CD14-positive monocyte (primary cell): Measurements from ENCODE around the gene FOXP1. TPM values are rescaled to one million over a fixed set of nuclear protein-coding genes. Genes with fewer than 3 reads are reported as not detected.

ENCODE experiments used
- DNase-seq, 3 donors: peaks; one replicate each; pipeline ENCODE4 v3.0.0-alpha.2; 2011 to 2022
- H2AFZ ChIP-seq: 2 replicates; pipeline ENCODE4 v1.6.0; 2012; ENCODE audit warnings: mild to moderate bottlenecking, low read depth, low read length, inconsistent platforms; ENCODE audit not compliant: insufficient read depth, poor library complexity, severe bottlenecking
- H3K27ac ChIP-seq, 2 donors: 1 replicate in 1 of 2; 2 replicates in 1 of 2; pipeline ENCODE4 v1.5.1; 2012 to 2013; ENCODE audit warnings: low read length in 2 of 2, control low read depth in 1 of 2, inconsistent platforms in 1 of 2, low read depth in 1 of 2, mild to moderate bottlenecking in 1 of 2
- H3K27me3 ChIP-seq, 2 donors: one replicate each; pipeline versions ENCODE4 v1.6.0 to v1.6.1; 2011 to 2013; ENCODE audit warnings: low read length in 2 of 2; ENCODE audit not compliant: control insufficient read depth in 2 of 2, insufficient read depth in 2 of 2
- H3K36me3 ChIP-seq, 2 donors: replicated peaks in 1 of 2; 1 replicate in 1 of 2; 2 replicates in 1 of 2; pipeline versions ENCODE4 v1.5.1 to v1.6.1; 2012 to 2013; ENCODE audit warnings: low read length in 2 of 2, control low read depth in 1 of 2, inconsistent platforms in 1 of 2, mild to moderate bottlenecking in 1 of 2; ENCODE audit not compliant: insufficient read depth in 2 of 2, control insufficient read depth in 1 of 2
- H3K4me1 ChIP-seq, 2 donors: 1 replicate in 1 of 2; 2 replicates in 1 of 2; pipeline versions ENCODE4 v1.5.1 to v1.6.1; 2012 to 2013; ENCODE audit warnings: low read length in 2 of 2, control low read depth in 1 of 2, inconsistent platforms in 1 of 2, mild to moderate bottlenecking in 1 of 2, moderate library complexity in 1 of 2; ENCODE audit not compliant: insufficient read depth in 2 of 2, control insufficient read depth in 1 of 2
- H3K4me2 ChIP-seq: replicated peaks from 2 replicates; pipeline ENCODE3; 2012; ENCODE audit warnings: low read length, moderate library complexity, mild to moderate bottlenecking; ENCODE audit not compliant: poor library complexity, severe bottlenecking; ENCODE audit errors: extremely low read depth
- H3K4me3 ChIP-seq, 3 experiments: fragments of 200-600 bp in 1 of 3; sonication (generic) in 1 of 3; replicated peaks in 1 of 3; 1 replicate in 2 of 3; 2 replicates in 1 of 3; pipeline ENCODE4 v1.5.1; 2011 to 2013; ENCODE audit warnings: low read length in 3 of 3, mild to moderate bottlenecking in 3 of 3, control low read depth in 2 of 3, low read depth in 2 of 3, inconsistent platforms in 1 of 3, moderate library complexity in 1 of 3
- H3K79me2 ChIP-seq: 2 replicates; pipeline ENCODE4 v1.6.0; 2012; ENCODE audit warnings: mild to moderate bottlenecking, control low read depth, inconsistent platforms, low read length, moderate library complexity; ENCODE audit not compliant: insufficient read depth
- H3K9ac ChIP-seq: 2 replicates; pipeline ENCODE4 v1.6.0; 2017; ENCODE audit warnings: low read length, mild to moderate bottlenecking; ENCODE audit not compliant: insufficient read depth, poor library complexity, severe bottlenecking
- H3K9me3 ChIP-seq, 2 donors: replicated peaks in 1 of 2; 1 replicate in 1 of 2; 2 replicates in 1 of 2; pipeline versions ENCODE4 v1.5.1 to v1.6.1; 2012 to 2013; ENCODE audit warnings: low read length in 2 of 2, control low read depth in 1 of 2; ENCODE audit not compliant: control insufficient read depth in 1 of 2, insufficient read depth in 1 of 2
- H4K20me1 ChIP-seq: 2 replicates; pipeline ENCODE4 v1.6.0; 2012; ENCODE audit warnings: mild to moderate bottlenecking, low read length, control low read depth, moderate library complexity; ENCODE audit not compliant: insufficient read depth
- H3K27ac Mint-ChIP-seq, 7 donors: one replicate each; pipeline ENCODE4 v1.8.0; 2020; ENCODE audit warnings: mild to moderate bottlenecking in 7 of 7, mixed read lengths in 7 of 7, moderate library complexity in 6 of 7, inconsistent platforms in 2 of 7
- H3K27me3 Mint-ChIP-seq, 3 donors: one replicate each; pipeline ENCODE4 v1.8.0; 2021 to 2022; ENCODE audit warnings: low read depth in 3 of 3, mild to moderate bottlenecking in 3 of 3, mixed read lengths in 3 of 3, moderate library complexity in 3 of 3, inconsistent platforms in 1 of 3
- H3K36me3 Mint-ChIP-seq, 2 donors: one replicate each; pipeline ENCODE4 v1.8.0; 2020; ENCODE audit warnings: mixed read lengths in 2 of 2, inconsistent platforms in 1 of 2, mild to moderate bottlenecking in 1 of 2
- H3K4me1 Mint-ChIP-seq: one replicate; pipeline ENCODE4 v1.8.0; 2020; ENCODE audit warnings: mild to moderate bottlenecking, mixed read lengths
- H3K4me3 Mint-ChIP-seq, 2 donors: one replicate each; pipeline ENCODE4 v1.8.0; 2020; ENCODE audit warnings: mild to moderate bottlenecking in 2 of 2, mixed read lengths in 2 of 2, moderate library complexity in 1 of 2
- H3K9me3 Mint-ChIP-seq, 7 donors: one replicate each; pipeline ENCODE4 v1.8.0; 2020 to 2022; ENCODE audit warnings: mixed read lengths in 7 of 7, mild to moderate bottlenecking in 6 of 7, moderate library complexity in 6 of 7, inconsistent platforms in 2 of 7
- WGBS: methylation state at CpG from one replicate; pipeline ENCODE4 v1.1.5; 2013; ENCODE audit warnings: missing lambda C conversion rate; ENCODE audit not compliant: insufficient coverage; 5-methylcytosine and 5-hydroxymethylcytosine counted together
- intact Hi-C, 2 donors: fragments of 100-400 bp; cut with micrococcal nuclease; formaldehyde crosslinking; loops; one replicate each; pipeline versions ENCODE4 v1.15.0 to v1.15.1; 2023
- polyA plus RNA-seq, 3 donors: library from polyadenylated mRNA; depleted of rRNA in 1 of 3; unstranded in 2 of 3; stranded (reverse) in 1 of 3; fragments of 300-500 nt in 2 of 3; fragments of >200 nt in 1 of 3; fragmentation: Illumina TruSeq in 2 of 3; gene quantifications; 1 replicate in 2 of 3; 2 replicates in 1 of 3; pipeline ENCODE4 v1.2.3, GENCODE V29; 2012 to 2021
- TF ChIP-seq, protein P1 (sequence below): fragments of 200-600 bp; IDR thresholded peaks from one replicate; pipeline ENCODE4 v1.8.0; 2022; ENCODE audit warnings: antibody characterized with exemption, mild to moderate bottlenecking

Gene FOXP1
- polyA plus RNA-seq, 3 donors, result 25.7 to 42.6 (median 27.8) TPM

DNA sequence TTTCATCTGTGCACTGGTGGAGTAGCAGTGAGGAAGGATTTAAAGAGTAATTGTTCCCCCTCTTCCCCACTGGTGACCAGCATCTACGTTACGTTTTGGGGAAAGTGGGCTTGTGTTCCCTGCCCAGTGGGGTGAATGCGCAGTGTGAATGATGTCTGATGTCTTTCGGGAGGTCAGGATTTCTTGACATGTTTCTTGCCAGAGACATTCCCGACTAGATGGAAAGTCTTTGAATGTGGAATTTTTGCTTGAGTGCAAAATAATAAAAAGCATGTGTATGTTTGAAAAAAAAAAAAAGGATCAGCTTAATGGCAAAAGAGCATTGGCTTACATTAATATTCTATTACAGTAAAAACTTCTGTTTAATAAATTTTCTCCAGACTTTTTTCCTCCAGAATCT is 632.2 kb downstream of the FOXP1 start:
- H3K27me3 Mint-ChIP-seq, result peaks cover 0 to 3% (median 0%) of the 10 kb centered on the region in 3 donors
- no peaks in the 10 kb centered on the region for H3K4me1 Mint-ChIP-seq
- Histone ChIP-seq H3K4me2 (no peak overlapping the region), H3K9me3 (no peaks in the 10 kb centered on the region), H4K20me1 (no peaks in the 10 kb centered on the region), H3K27me3 (no peaks in the 10 kb centered on the region), H3K79me2 (no peaks in the 10 kb centered on the region), H3K4me1 (no peaks in the 10 kb centered on the region), H3K36me3 (peaks cover 2 to 15% of the 10 kb centered on the region in 2 donors), H3K27ac (no peak overlapping the region), H3K9ac (no peak overlapping the region), H2AFZ (no peak overlapping the region), H3K4me3 (no peak overlapping the region)
- H3K27ac Mint-ChIP-seq, result no peak overlapping the region
- H3K4me3 Mint-ChIP-seq, result no peak overlapping the region
- no peak for DNase-seq
- peaks cover 10% of the 10 kb centered on the region in 2 donors for H3K36me3 Mint-ChIP-seq
- TF ChIP-seq, protein P1, sequence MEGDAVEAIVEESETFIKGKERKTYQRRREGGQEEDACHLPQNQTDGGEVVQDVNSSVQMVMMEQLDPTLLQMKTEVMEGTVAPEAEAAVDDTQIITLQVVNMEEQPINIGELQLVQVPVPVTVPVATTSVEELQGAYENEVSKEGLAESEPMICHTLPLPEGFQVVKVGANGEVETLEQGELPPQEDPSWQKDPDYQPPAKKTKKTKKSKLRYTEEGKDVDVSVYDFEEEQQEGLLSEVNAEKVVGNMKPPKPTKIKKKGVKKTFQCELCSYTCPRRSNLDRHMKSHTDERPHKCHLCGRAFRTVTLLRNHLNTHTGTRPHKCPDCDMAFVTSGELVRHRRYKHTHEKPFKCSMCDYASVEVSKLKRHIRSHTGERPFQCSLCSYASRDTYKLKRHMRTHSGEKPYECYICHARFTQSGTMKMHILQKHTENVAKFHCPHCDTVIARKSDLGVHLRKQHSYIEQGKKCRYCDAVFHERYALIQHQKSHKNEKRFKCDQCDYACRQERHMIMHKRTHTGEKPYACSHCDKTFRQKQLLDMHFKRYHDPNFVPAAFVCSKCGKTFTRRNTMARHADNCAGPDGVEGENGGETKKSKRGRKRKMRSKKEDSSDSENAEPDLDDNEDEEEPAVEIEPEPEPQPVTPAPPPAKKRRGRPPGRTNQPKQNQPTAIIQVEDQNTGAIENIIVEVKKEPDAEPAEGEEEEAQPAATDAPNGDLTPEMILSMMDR, result no peak
- WGBS, result 100% methylated on average over 2 of the region's 5 CpGs
- intact Hi-C loops, result no loop called here
- peaks cover 0 to 3% (median 0%) of the 10 kb centered on the region in 7 donors for H3K9me3 Mint-ChIP-seq

DNA sequence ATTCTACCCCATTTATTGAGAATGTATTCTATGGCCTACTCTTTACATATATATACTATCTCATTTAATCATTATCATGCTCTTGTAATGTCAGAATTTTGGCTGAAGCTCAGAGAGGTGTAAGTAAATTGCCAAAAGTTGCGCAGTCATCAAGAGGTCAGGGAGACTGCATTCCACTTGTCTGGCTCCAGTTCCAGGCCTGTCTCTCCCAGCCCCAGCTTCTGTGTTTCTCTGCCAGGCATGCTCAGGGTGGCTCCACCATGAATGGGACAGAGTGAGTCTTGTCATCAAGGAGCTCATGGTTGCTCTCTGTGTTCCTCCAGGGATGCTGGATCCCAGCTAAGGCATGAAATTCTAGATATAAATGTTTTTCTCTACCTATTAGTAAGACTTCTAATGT is 635.9 kb downstream of the FOXP1 start:
- no peaks in the 10 kb centered on the region for H3K79me2 ChIP-seq
- H3K9ac ChIP-seq, result no peak overlapping the region
- no peak overlapping the region for H3K4me2 ChIP-seq
- no peak overlapping the region for H3K27ac ChIP-seq
- Mint-ChIP-seq H3K27me3 (peaks cover 0 to 3% (median 0%) of the 10 kb centered on the region in 3 donors), H3K36me3 (no peaks in the 10 kb centered on the region), H3K4me3 (no peak overlapping the region), H3K4me1 (peaks cover 3% of the 10 kb centered on the region), H3K27ac (no peak overlapping the region), H3K9me3 (peaks cover 0 to 5% (median 0%) of the 10 kb centered on the region in 7 donors)
- intact Hi-C loops, result no loop called here
- no peak overlapping the region for H2AFZ ChIP-seq
- H3K36me3 ChIP-seq, result no peaks in the 10 kb centered on the region
- DNase-seq, result no peak
- no peak overlapping the region for H3K4me3 ChIP-seq
- no peaks in the 10 kb centered on the region for H3K27me3 ChIP-seq
- no peaks in the 10 kb centered on the region for H3K4me1 ChIP-seq
- TF ChIP-seq, protein P1, result no peak
- 89% methylated on average over 1 of the region's 1 CpG for WGBS
- no peaks in the 10 kb centered on the region for H3K9me3 ChIP-seq
- no peaks in the 10 kb centered on the region for H4K20me1 ChIP-seq
